ENCODE results near the gene SPN.

DNA sequence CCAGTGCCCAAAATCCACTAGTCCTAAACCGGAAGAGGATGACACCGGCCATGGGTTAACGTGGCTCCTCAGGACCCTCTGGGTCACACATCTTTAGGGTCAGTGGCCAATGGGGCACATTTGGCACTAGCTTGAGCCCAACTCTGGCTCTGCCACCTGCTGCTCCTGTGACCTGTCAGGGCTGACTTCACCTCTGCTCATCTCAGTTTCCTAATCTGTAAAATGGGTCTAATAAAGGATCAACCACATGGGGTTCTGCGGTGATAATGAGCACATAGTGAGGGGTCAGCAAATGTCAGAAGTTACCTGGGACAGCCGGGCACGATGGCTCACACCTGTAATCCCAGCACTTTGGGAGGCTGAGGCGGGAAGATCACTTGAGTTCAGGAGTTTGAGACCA is 34.3 kb downstream of the SPN start:
- no peak for TF ChIP-seq CTCF (IDR thresholded peaks at IDR 0.05; ENCODE audit: poor library complexity)
- no peak for TF ChIP-seq EZH2 (IDR thresholded peaks at IDR 0.05; ENCODE audit: borderline replicate concordance)
- TF ChIP-seq EZH2phosphoT487 (IDR thresholded peaks at IDR 0.05; ENCODE audit: low read depth, severe bottlenecking, unreplicated experiment): no peak

Data from hepatocyte (in vitro differentiated cells).